Mammary epithelial cell (primary cell): Measurements from ENCODE around the gene SRPX2.

Experiments
- EZH2 ChIP-seq: IDR thresholded peaks from 2 replicates; pipeline ENCODE4 v1.6.1; 2012; ENCODE audit warnings: low read length, inconsistent platforms, borderline replicate concordance
- TF ChIP-seq, protein P1 (sequence below), 2 donors: IDR thresholded peaks in 1 of 2; conservative IDR thresholded peaks in 1 of 2; 2 replicates each; pipeline ENCODE4 v1.5.1; 2011 to 2012; ENCODE audit warnings: inconsistent platforms in 2 of 2, low read length in 2 of 2, mild to moderate bottlenecking in 2 of 2, control low read depth in 1 of 2, low read depth in 1 of 2; ENCODE audit not compliant: insufficient read depth in 1 of 2; ENCODE audit errors: extremely low read depth in 1 of 2

DNA sequence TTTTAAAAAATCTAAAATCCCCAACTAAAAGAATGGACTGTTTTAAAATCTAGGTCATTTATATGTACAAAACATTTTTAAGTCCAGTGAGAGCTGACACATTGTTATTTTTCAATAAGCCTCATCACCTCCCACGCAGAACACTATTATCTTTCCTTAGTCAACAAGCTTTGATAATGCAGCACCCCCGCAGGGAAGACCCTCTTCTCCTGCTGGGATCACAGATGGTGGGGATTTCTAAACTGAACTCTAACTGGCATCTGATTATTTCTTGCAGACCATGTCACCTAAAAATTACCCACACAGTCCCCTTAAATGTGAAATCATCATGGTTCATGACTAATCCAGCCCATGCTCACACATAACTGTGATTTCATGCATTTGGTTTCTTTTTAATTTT is 76.3 kb downstream of the SRPX2 start:
- TF ChIP-seq, protein P1, sequence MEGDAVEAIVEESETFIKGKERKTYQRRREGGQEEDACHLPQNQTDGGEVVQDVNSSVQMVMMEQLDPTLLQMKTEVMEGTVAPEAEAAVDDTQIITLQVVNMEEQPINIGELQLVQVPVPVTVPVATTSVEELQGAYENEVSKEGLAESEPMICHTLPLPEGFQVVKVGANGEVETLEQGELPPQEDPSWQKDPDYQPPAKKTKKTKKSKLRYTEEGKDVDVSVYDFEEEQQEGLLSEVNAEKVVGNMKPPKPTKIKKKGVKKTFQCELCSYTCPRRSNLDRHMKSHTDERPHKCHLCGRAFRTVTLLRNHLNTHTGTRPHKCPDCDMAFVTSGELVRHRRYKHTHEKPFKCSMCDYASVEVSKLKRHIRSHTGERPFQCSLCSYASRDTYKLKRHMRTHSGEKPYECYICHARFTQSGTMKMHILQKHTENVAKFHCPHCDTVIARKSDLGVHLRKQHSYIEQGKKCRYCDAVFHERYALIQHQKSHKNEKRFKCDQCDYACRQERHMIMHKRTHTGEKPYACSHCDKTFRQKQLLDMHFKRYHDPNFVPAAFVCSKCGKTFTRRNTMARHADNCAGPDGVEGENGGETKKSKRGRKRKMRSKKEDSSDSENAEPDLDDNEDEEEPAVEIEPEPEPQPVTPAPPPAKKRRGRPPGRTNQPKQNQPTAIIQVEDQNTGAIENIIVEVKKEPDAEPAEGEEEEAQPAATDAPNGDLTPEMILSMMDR (conservative IDR thresholded peaks at IDR 0.05 in 1 of 2, IDR thresholded peaks at IDR 0.05 in 1 of 2; ENCODE audit: extremely low read depth in 1 of 2, insufficient read depth in 1 of 2, low read depth in 1 of 2, low read length in 2 of 2), result no peak
- TF ChIP-seq EZH2, result no peak
